DOHH2 (cell line): ENCODE measurements around the gene ZNF677.
"Not testable (repeated sequence)": the region's sequence is repeated elsewhere in the genome, so short reads cannot be mapped to it uniquely, and the experiment has no call there.

Source experiments
- EZH2phosphoT487 ChIP-seq: fragments of 200-600 bp; sonication (generic); IDR thresholded peaks from 2 replicates; pipeline ENCODE4 v1.6.1; 2017; ENCODE audit warnings: borderline replicate concordance, mild to moderate bottlenecking, antibody characterized with exemption, low read length, moderate library complexity, mixed read lengths
- TF ChIP-seq, protein P1 (sequence below): fragments of 200-600 bp; sonication (generic); IDR thresholded peaks from one replicate; pipeline ENCODE4 v1.5.1; 2014; ENCODE audit warnings: antibody characterized with exemption, mild to moderate bottlenecking, low read depth, low read length; ENCODE audit not compliant: poor library complexity, severe bottlenecking

DNA sequence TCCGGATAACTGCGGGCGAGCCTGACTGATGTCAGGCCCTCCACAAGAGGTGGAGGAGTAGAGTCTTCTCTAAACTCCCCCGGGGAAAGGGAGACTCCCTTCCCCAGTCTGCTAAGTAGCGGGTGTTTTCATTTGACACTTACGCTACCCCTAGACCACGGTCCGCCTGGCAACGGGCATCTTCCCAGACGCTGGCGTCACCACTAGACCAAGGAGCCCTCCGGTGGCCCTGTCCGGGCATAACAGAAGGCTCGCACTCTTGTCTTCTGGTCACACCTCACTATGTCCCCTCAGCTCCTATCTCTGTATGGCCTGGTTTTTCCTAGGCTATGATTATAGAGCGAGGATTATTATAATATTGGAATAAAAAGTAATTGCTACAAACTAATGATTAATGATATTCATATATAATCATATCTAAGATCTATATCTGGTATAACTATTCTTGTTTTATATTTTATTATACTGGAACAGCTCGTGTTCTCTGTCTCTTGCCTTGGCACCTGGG, 64.9 kb downstream of the ZNF677 start:
- TF ChIP-seq, protein P1, sequence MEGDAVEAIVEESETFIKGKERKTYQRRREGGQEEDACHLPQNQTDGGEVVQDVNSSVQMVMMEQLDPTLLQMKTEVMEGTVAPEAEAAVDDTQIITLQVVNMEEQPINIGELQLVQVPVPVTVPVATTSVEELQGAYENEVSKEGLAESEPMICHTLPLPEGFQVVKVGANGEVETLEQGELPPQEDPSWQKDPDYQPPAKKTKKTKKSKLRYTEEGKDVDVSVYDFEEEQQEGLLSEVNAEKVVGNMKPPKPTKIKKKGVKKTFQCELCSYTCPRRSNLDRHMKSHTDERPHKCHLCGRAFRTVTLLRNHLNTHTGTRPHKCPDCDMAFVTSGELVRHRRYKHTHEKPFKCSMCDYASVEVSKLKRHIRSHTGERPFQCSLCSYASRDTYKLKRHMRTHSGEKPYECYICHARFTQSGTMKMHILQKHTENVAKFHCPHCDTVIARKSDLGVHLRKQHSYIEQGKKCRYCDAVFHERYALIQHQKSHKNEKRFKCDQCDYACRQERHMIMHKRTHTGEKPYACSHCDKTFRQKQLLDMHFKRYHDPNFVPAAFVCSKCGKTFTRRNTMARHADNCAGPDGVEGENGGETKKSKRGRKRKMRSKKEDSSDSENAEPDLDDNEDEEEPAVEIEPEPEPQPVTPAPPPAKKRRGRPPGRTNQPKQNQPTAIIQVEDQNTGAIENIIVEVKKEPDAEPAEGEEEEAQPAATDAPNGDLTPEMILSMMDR: not testable (repeated sequence)
- TF ChIP-seq EZH2phosphoT487: not testable (repeated sequence)
